OCI-LY7 (cell line): Measurements from ENCODE around the gene TRAIP. TPM values are rescaled to one million over a fixed set of nuclear protein-coding genes. Genes with fewer than 3 reads are reported as not detected.
A peak's percentile ranks its signal among the peaks of the same experiment; 100 is the strongest.

Experiments
- BruUV-seq: library from RNA; stranded (reverse); fragments of 400-500 nt; replicated peaks from 2 replicates; lab custom pipeline; 2021; lab: Mats Ljungman, UMichigan
- CTCF ChIA-PET: fragments of 300-600 bp; sonication (Branson Sonifier 250); formaldehyde crosslinking; loops from one replicate; lab custom pipeline; 2022; ENCODE audit warnings: antibody characterized with exemption; ENCODE audit not compliant: unreplicated experiment; lab: Charles Lee
- POLR2A ChIA-PET: fragments of 300-600 bp; sonication (Branson Sonifier 250); formaldehyde crosslinking; loops from one replicate; lab custom pipeline; 2022; ENCODE audit warnings: antibody characterized with exemption; lab: Charles Lee
- DNase-seq: peaks from one replicate; pipeline ENCODE4 v3.0.0-alpha.2; 2015; ENCODE audit warnings: low spot score
- H2AFZ ChIP-seq: fragments of 200-600 bp; sonication (generic), shearing (Covaris generic); 2 replicates; pipeline ENCODE4 v1.6.1; 2014; ENCODE audit warnings: mild to moderate bottlenecking, antibody characterized with exemption, low read length, moderate library complexity
- H3K27ac ChIP-seq: fragments of 200-600 bp; sonication (generic); 2 replicates; pipeline ENCODE4 v1.5.1; 2014; ENCODE audit warnings: mixed run types, low read depth, mild to moderate bottlenecking, moderate library complexity, low read length, inconsistent platforms; ENCODE audit not compliant: poor library complexity, severe bottlenecking
- H3K36me3 ChIP-seq: fragments of 200-600 bp; sonication (generic); 2 replicates; pipeline ENCODE4 v1.6.1; 2014; ENCODE audit warnings: mild to moderate bottlenecking, antibody characterized with exemption, low read length, moderate library complexity, mixed read lengths; ENCODE audit not compliant: insufficient read depth
- H3K4me1 ChIP-seq: fragments of 200-600 bp; sonication (generic); 2 replicates; pipeline ENCODE4 v1.5.1; 2014; ENCODE audit warnings: mild to moderate bottlenecking, low read length; ENCODE audit not compliant: insufficient read depth, poor library complexity, severe bottlenecking
- H3K4me2 ChIP-seq: fragments of 200-600 bp; sonication (generic); 2 replicates; pipeline ENCODE4 v1.6.1; 2014; ENCODE audit warnings: mild to moderate bottlenecking, low read length
- H3K4me3 ChIP-seq: fragments of 200-600 bp; sonication (generic); 2 replicates; pipeline ENCODE4 v1.5.1; 2014; ENCODE audit warnings: mild to moderate bottlenecking, low read depth, low read length; ENCODE audit not compliant: poor library complexity, severe bottlenecking
- H3K79me2 ChIP-seq: fragments of 200-600 bp; sonication (generic); 2 replicates; pipeline ENCODE4 v1.6.1; 2016; ENCODE audit warnings: low read depth, mild to moderate bottlenecking, low read length, moderate library complexity, mixed read lengths; ENCODE audit not compliant: insufficient read depth
- H3K9me2 ChIP-seq: fragments of 200-600 bp; sonication (generic); 2 replicates; pipeline ENCODE4 v1.6.1; 2016; ENCODE audit warnings: mild to moderate bottlenecking, low read length, mixed read lengths; ENCODE audit not compliant: insufficient read depth
- H3K9me3 ChIP-seq: fragments of 200-600 bp; sonication (generic); 2 replicates; pipeline ENCODE4 v1.6.1; 2014; ENCODE audit warnings: mild to moderate bottlenecking, mixed run types, low read length, mixed read lengths
- H4K20me1 ChIP-seq: fragments of 200-600 bp; sonication (generic); 2 replicates; pipeline ENCODE4 v1.6.1; 2014; ENCODE audit warnings: mild to moderate bottlenecking, antibody characterized with exemption, low read length, moderate library complexity, mixed read lengths; ENCODE audit not compliant: insufficient read depth
- EZH2phosphoT487 ChIP-seq: fragments of 200-600 bp; sonication (generic); IDR thresholded peaks from 2 replicates; pipeline ENCODE4 v1.6.1; 2018; ENCODE audit warnings: low read depth, borderline replicate concordance, mild to moderate bottlenecking, mixed run types, antibody characterized with exemption, low read length, moderate library complexity, mixed read lengths
- intact Hi-C: fragments of 100-400 bp; cut with micrococcal nuclease; formaldehyde crosslinking; loops from one replicate; pipeline ENCODE4 v1.10.0; 2022; ENCODE audit not compliant: unreplicated experiment
- total RNA-seq, 2 experiments: library from RNA; depleted of rRNA in 1 of 2; stranded (reverse); fragments of >200 nt in 1 of 2; shearing (Covaris generic) in 1 of 2; gene quantifications; 2 replicates each; pipeline ENCODE4 v1.2.3, GENCODE V29; 2014 to 2022
- TF ChIP-seq, protein P1 (sequence below): fragments of 200-600 bp; sonication (generic); conservative IDR thresholded peaks from 2 replicates; pipeline ENCODE4 v1.5.1; 2014; ENCODE audit warnings: mild to moderate bottlenecking, antibody characterized with exemption, low read length, moderate library complexity, mixed read lengths

TRAIP gene
- total RNA-seq, 2 experiments from 2014 or later = 38.6 to 41.8 TPM

DNA sequence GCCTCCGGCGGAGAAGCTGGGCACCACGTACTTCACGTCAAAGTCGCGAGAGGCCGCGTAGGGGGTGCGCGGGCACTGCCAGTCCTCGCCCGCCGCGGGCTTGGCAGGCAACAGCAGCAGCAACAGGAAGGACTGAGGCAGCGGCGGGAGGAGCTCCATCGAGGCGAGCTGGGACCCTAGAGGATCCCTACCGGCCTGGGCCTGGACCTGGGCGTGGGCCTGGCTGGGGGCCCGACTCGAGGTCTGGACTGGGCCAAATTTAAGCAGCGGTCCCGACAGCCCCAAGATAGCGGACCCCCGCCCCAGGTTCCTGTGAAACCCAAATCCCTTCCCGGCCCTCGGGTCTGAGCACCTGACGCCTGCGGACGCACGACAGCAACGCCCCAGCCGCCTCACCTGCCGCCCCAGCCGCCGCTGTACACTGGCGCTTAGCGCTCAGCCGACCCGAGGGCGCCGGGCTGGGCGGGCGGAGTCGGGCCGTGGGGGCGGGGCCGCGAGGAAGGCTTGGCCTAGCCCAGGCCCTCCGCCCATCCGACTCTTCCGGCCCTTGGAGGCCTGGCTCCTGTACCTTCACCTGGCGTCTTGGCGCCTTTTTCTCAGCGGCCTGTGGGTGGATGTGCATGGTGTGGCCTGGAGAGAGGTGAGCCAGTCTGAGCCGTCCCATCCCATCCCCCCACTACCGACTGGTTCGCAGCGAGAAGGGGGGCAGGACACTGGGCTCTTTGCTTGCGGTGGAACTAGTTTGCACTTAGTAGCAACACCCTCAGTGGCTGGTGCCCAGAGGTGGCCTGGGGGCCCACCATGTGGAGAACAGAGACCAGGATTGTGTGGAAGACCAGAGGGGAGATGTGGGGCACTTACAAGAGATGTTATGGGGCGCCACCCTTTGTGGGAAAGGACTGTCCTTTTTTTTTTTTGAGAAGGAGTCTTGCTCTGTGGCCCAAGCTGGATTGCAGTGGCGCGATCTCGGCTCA is 47.4 kb upstream of the TRAIP start, which contains the start of gene MST1R:
MST1R (minus strand) TSS at position 423 of the 974 bp plus-strand sequence; CDS start at position 159, 264 bp downstream.
- no TSS peak for BruUV-seq
- CTCF ChIA-PET = no interaction called here
- intact Hi-C loops = loop anchor here (5.0 kb wide), 1 partner anchor 46 kb away; the partner anchor contains the start of gene TRAIP

DNA sequence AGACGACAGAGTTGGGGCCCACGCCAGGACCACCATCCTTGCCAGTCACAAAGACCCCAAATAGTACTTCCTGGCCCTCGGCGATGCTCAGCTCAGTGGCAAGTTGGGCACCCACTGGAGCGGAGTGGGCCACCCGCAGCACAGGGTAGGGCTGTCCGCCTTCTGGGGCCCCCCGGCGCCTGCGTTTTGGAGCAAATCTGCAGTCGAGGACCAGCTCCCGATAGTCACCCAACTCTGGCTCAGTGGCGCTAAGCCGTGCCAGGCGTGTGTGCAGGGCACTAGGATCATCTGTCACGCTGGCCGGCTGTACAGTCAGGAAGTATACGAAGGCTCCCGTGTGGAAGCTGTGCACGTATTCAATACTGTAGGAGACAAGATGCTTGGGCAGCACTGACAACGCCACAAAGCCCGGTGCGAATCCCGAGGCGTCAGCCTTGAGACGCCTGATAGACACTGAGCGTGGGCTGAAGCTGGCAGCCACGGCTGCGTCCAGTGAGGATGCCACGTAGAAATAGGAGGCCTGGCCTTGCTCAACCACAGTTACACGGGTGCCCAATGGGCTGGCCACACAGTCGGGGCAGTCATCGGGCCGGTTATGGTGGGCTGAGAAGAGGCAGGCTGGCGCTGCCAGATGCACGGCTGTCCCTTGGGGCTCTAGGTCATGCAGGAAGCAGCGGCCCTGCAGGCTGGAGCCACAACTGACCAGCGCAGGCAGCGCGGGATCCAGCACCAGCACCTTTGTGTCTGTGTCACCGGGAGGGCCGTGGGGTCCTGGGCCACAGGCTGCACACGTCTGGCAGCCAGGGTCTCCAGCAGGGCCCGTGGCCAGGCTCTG is 46.4 kb upstream of the TRAIP start:
- Histone ChIP-seq H4K20me1 (no peaks in the 10 kb centered on the region), H3K36me3 (no peaks in the 10 kb centered on the region), H3K27ac (no peak overlapping the region), H3K4me1 (peaks cover 27% of the 10 kb centered on the region), H3K79me2 (no peaks in the 10 kb centered on the region), H3K9me2 (no peaks in the 10 kb centered on the region), H3K9me3 (no peaks in the 10 kb centered on the region), H2AFZ (no peak overlapping the region), H3K4me2 (peak overlapping the region; percentile 19; the same call in 1 of the 2 replicates), H3K4me3 (no peak overlapping the region)
- no peak for TF ChIP-seq EZH2phosphoT487
- TF ChIP-seq, protein P1, sequence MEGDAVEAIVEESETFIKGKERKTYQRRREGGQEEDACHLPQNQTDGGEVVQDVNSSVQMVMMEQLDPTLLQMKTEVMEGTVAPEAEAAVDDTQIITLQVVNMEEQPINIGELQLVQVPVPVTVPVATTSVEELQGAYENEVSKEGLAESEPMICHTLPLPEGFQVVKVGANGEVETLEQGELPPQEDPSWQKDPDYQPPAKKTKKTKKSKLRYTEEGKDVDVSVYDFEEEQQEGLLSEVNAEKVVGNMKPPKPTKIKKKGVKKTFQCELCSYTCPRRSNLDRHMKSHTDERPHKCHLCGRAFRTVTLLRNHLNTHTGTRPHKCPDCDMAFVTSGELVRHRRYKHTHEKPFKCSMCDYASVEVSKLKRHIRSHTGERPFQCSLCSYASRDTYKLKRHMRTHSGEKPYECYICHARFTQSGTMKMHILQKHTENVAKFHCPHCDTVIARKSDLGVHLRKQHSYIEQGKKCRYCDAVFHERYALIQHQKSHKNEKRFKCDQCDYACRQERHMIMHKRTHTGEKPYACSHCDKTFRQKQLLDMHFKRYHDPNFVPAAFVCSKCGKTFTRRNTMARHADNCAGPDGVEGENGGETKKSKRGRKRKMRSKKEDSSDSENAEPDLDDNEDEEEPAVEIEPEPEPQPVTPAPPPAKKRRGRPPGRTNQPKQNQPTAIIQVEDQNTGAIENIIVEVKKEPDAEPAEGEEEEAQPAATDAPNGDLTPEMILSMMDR = no peak
- DNase-seq = no peak
- POLR2A ChIA-PET = interaction anchor here (0.5 to 1.4 kb wide), 2 partner anchors 53 to 97 kb away, joined by 3 to 7 read pairs; no protein-coding TSS in a partner anchor
- BruUV-seq = no TSS peak
- CTCF ChIA-PET = no interaction called here
- intact Hi-C loops = loop anchor here (5.0 kb wide), 1 partner anchor 45 kb away; the partner anchor contains the start of gene TRAIP

More for the DNA sequence above, 47.4 kb upstream of the TRAIP start, which contains the start of gene MST1R:
- no peaks in the 10 kb centered on the region for H3K9me3 ChIP-seq
- H3K27ac ChIP-seq = no peak within 1 kb of the TSS
- H3K9me2 ChIP-seq = no peaks in the 10 kb centered on the region
- TF ChIP-seq, protein P1 = no peak
- TF ChIP-seq EZH2phosphoT487 = no peak
- 0 out of 2 replicates have a peak, but pooled peaks cover 2% of the 10 kb centered on the region for H3K36me3 ChIP-seq
- H3K4me3 ChIP-seq = no peak within 1 kb of the TSS
- H3K4me2 ChIP-seq = peak within 1 kb of the TSS; percentile 19; the same call in 1 of the 2 replicates
- no peak within 1 kb of the TSS for H2AFZ ChIP-seq
- no peaks in the 10 kb centered on the region for H4K20me1 ChIP-seq
- no peak for DNase-seq
- H3K79me2 ChIP-seq = no peaks in the 10 kb centered on the region
- POLR2A ChIA-PET = interaction anchor here (0.7 kb wide), 1 partner anchor 1663 kb away, joined by 3 read pairs; no protein-coding TSS in a partner anchor
- H3K4me1 ChIP-seq = peaks cover 27% of the 10 kb centered on the region
